Astrocyte of the cerebellum (primary cell): Measurements from ENCODE around the gene PEDS1.
"Not testable (repeated sequence)": the region's sequence is repeated elsewhere in the genome, so short reads cannot be mapped to it uniquely, and the experiment has no call there.

Source experiments
- DNase-seq: peaks from one replicate; pipeline ENCODE4 v3.0.0-alpha.2; 2011; ENCODE audit warnings: low read depth
- H3K4me3 ChIP-seq: 2 replicates; pipeline ENCODE4 v1.5.1; 2011; ENCODE audit warnings: mild to moderate bottlenecking, low read depth, low read length, moderate library complexity
- in situ Hi-C: cut with HindIII; loops from 2 replicates; pipeline ENCODE4 v1.10.0; 2017; ENCODE audit warnings: low sequenced_read_pairs
- TF ChIP-seq, protein P1 (sequence below): IDR thresholded peaks from 2 replicates; pipeline ENCODE4 v1.5.1; 2012; ENCODE audit warnings: low read length, low read depth, moderate library complexity, mild to moderate bottlenecking; ENCODE audit errors: missing control alignments

PEDS1 gene

DNA sequence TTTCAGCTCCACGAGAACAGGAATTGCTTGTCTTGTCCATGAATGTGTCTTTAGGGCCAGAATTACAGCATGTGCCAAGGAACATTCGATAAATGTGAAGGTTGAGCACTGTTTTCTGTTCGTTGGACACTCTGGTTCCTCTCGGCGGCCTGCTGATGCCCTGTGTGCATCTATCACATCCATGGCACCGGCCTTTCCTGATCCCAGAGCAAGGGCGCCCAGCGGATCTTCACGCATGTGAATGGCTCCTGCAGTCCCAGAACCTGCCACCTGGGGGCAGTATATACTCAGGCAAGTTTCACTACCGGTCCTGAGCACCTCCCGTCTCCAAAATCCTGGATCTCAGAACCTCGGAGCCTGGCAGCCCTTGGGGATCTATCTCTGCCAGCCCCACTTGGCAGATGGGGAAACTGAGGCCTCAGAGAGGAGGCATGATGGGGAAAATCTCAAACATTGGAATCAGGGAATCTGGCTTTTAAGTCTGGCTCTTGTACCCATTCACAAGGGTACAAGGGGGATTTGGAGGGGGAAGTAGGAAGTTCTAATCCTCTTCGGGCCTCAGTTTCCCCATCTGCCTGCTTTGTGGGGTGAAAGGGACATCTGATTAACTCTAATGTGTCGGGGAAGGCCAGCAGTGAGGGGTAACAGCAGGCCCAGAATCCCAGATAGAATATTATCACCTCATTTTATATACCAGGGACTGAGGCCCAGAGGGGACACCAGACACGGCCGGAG is 32.8 kb upstream of the PEDS1 start:
- TF ChIP-seq, protein P1, sequence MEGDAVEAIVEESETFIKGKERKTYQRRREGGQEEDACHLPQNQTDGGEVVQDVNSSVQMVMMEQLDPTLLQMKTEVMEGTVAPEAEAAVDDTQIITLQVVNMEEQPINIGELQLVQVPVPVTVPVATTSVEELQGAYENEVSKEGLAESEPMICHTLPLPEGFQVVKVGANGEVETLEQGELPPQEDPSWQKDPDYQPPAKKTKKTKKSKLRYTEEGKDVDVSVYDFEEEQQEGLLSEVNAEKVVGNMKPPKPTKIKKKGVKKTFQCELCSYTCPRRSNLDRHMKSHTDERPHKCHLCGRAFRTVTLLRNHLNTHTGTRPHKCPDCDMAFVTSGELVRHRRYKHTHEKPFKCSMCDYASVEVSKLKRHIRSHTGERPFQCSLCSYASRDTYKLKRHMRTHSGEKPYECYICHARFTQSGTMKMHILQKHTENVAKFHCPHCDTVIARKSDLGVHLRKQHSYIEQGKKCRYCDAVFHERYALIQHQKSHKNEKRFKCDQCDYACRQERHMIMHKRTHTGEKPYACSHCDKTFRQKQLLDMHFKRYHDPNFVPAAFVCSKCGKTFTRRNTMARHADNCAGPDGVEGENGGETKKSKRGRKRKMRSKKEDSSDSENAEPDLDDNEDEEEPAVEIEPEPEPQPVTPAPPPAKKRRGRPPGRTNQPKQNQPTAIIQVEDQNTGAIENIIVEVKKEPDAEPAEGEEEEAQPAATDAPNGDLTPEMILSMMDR = peak; percentile 96
- in situ Hi-C loops = no loop called here
- peak; percentile 71 for DNase-seq
- no peak overlapping the region for H3K4me3 ChIP-seq

DNA sequence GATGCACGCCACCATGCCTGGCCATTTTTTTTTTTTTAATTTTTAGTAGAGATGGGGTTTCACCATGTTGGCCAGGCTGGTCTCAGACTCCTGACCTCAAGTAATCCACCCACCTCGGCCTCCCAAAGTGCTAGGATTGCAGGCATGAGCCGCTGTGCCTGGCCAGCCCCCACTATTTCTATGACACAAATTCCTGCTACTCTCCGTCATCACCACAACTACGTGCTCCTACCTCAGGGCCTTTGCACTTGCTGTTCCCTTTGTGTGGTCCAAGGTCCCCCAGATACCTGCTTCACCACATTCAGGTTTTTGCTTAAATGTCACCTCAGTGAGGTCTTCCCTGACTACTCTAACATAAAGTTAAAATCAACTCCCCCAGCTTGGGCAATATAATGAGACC is 31.9 kb upstream of the PEDS1 start:
- TF ChIP-seq, protein P1 = no peak
- no peak for DNase-seq
- in situ Hi-C loops = no loop called here
- H3K4me3 ChIP-seq = no peak overlapping the region

DNA sequence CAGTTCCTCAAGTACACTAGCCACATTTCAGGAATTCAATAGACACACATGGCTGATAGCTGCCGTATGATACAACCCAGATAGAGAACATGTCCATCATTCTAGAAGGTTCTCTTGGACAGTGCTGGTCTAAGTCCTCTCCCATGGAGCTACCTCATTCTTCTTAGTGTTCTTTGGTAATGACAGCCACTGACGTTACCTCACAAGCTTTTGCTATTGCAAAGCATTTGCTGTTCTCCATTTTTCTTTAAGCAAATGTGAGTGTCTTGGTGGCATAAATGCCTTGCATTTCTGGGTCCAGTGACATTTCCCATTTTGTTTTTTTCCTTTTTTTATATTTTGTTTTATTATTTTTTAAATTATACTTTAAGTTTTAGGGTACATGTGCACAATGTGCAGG is 28.8 kb upstream of the PEDS1 start:
- no peak overlapping the region for H3K4me3 ChIP-seq
- DNase-seq = no peak
- TF ChIP-seq, protein P1 = no peak
- in situ Hi-C loops = no loop called here

DNA sequence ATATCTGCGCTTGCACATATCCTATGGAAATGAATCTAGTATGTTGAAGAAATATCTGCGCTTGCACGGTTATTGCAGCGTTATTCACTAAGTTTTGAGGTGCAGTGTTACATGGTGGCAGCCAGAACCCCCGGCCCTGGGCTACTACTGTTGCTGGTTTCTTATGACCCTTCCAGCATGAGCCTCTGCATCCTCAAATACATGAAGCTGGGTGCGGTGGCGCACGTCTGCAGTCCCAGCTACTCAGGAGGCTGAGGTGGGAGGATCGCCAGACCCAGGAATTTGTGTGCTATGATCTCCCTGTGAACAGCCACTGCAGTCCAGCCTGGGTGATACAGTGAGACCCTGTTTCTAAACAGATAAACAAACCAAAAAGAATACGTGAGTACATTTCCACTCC is 27.8 kb upstream of the PEDS1 start:
- TF ChIP-seq, protein P1 = no peak
- in situ Hi-C loops = no loop called here
- DNase-seq = no peak
- H3K4me3 ChIP-seq = no peak overlapping the region

DNA sequence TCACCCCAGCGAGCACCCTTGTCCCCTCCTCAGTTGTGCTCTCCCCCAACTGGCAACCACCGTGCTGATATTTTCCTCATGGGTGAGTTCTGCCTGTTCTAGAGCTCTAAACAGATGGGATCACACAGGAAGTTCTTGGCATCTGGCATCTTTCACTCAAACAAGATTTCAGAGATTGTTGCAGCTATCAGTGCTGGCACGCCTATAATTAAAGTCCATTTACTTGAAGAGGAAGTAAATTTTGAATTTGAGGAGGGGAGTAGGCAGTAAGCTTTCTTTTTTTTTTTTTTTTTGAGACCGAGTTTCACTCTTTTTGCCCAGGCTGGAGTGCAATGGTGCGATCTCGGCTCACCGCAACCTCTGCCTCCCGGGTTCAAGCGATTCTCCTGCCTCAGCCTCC is 25.1 kb upstream of the PEDS1 start:
- DNase-seq, H3K4me3 ChIP-seq: not testable (repeated sequence)
- in situ Hi-C loops = loop anchor here (5.0 kb wide), 1 partner anchor 51 kb away; no protein-coding TSS in a partner anchor

DNA sequence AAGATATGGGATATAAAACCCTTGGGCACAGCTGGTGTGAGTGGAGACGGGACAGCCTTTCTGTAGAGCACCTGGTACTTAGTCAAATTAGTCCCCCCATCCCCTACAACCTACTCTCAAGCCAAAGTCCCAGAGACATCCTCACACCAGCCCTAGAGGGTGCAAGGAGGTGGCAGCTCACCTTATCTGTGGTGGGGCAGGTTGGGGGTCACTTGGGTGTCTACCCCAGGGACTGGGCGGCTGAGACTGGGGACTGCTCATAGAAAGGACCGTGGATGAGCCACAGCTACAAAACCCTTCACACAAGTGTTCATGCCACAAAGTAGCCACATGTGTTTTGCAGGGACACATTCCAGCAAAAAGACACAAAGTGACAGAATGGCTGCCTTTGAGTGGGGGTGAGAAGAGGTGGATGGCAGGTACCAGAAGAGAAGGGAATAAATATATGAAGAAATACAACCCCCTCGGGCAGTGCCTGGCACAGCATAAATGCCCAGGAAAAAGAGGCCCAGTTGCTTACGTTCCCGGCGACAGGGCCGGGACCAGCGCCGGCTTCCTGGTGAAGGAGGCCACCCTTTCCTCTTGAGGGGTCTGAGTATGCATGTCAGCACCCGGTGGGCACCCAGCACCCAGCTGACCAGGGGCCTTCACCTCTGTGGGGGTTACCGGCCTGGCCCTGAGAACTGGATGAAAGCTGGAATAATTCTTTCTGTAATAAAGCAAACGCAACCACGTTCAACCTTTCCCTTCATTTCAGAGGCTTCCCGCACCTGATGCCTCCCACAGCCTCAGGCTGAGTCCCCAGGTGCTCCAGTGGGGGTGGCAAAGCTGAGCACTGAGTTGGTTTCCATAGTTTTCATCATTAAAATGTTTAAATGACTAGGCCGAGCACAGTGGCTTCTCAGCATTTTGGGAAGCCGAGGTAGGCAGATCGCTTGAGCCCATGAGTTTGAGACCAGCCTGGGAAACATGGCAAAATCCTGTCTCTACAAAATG is 22.7 kb upstream of the PEDS1 start:
- in situ Hi-C loops = loop anchor here (5.0 kb wide), 1 partner anchor 49 kb away; no protein-coding TSS in a partner anchor
- no peak overlapping the region for H3K4me3 ChIP-seq
- TF ChIP-seq, protein P1 = no peak
- no peak for DNase-seq

DNA sequence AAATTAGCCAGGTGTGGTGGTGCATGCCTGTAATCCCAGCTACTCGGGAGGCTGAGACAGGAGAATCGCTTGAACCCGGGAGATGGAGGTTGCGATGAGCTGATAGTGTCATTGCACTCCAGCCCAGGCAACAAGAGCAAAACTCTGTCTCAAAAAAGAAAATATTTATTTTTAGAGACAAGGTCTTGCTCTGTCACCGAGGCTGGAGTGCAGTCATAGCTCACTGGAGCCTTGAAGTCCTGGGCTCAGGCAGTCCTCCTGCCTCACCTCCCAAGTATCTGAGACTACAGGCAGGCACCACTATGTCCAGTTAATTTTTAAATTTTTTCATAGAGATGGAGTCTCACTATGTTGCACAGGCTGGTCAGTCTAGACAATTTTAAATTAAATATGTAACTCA is 20.9 kb upstream of the PEDS1 start:
- TF ChIP-seq, protein P1 = no peak
- no peak overlapping the region for H3K4me3 ChIP-seq
- DNase-seq = no peak
- in situ Hi-C loops = no loop called here
